Measurements from ENCODE around the gene SNTB2.
"Not testable (repeated sequence)": the region's sequence is repeated elsewhere in the genome, so short reads cannot be mapped to it uniquely, and the experiment has no call there.

Gene SNTB2

GRCh38 chr16:69273009-69273408 is 86.0 kb downstream of the SNTB2 start:
- TF ChIP-seq CTCF (conservative IDR thresholded peaks at IDR 0.05): no peak
- no peak overlapping the region for H3K27ac ChIP-seq

GRCh38 chr16:69274699-69275235 is 87.8 kb downstream of the SNTB2 start:
- no peak for TF ChIP-seq CTCF (conservative IDR thresholded peaks at IDR 0.05)
- no peak overlapping the region for H3K27ac ChIP-seq

- TF ChIP-seq CTCF (conservative IDR thresholded peaks at IDR 0.05): no peak
- H3K27ac ChIP-seq: no peak overlapping the region
Observed at GRCh38 chr16:69276148-69277115, 89.5 kb downstream of the SNTB2 start.

GRCh38 chr16:69277413-69277812 is 90.4 kb downstream of the SNTB2 start:
- H3K27ac ChIP-seq: no peak overlapping the region
- no peak for TF ChIP-seq CTCF (conservative IDR thresholded peaks at IDR 0.05)

- TF ChIP-seq CTCF (conservative IDR thresholded peaks at IDR 0.05): no peak
- no peak overlapping the region for H3K27ac ChIP-seq
Observed at GRCh38 chr16:69283851-69284250, 96.9 kb downstream of the SNTB2 start.

- TF ChIP-seq CTCF (conservative IDR thresholded peaks at IDR 0.05): no peak
- no peak overlapping the region for H3K27ac ChIP-seq
Observed at GRCh38 chr16:69285240-69285639, 98.3 kb downstream of the SNTB2 start.

- H3K27ac ChIP-seq: no peak overlapping the region
- peak; percentile 71 for TF ChIP-seq CTCF (conservative IDR thresholded peaks at IDR 0.05)
Observed at GRCh38 chr16:69286941-69287713, 100.2 kb downstream of the SNTB2 start.

- H3K27ac ChIP-seq: not testable (repeated sequence)
Observed at GRCh38 chr16:69291657-69292056, 104.7 kb downstream of the SNTB2 start.
